HG02798 (cell line): ENCODE data around the gene SLC36A1.
"Not testable (repeated sequence)": the region's sequence is repeated elsewhere in the genome, so short reads cannot be mapped to it uniquely, and the experiment has no call there.

Experiments
- ATAC-seq: cut with Tn5 transposase; IDR thresholded peaks from one replicate; pipeline ENCODE4 v1.9.1; 2021; ENCODE audit warnings: mild to moderate bottlenecking; ENCODE audit not compliant: unreplicated experiment, poor library complexity

SLC36A1 gene

GRCh38 chr5:151447174-151448037 lies at the start of gene SLC36A1:
SLC36A1 (plus strand) TSS chr5:151447603; CDS start chr5:151458793, 11,190 bp downstream.
- ATAC-seq, result peak; percentile 79

- ATAC-seq, result no peak
Observed at GRCh38 chr5:151405334-151406160, 41.9 kb upstream of the SLC36A1 start.

- ATAC-seq, result no peak
Observed at GRCh38 chr5:151406322-151406947, 41.0 kb upstream of the SLC36A1 start.

- ATAC-seq, result no peak
Observed at GRCh38 chr5:151408591-151409230, 38.7 kb upstream of the SLC36A1 start.

- ATAC-seq, result no peak
Observed at GRCh38 chr5:151413800-151414199, 33.6 kb upstream of the SLC36A1 start.

- ATAC-seq, result no peak
Observed at GRCh38 chr5:151414536-151414935, 32.9 kb upstream of the SLC36A1 start.

- no peak for ATAC-seq
Observed at GRCh38 chr5:151417712-151418111, 29.7 kb upstream of the SLC36A1 start.

- ATAC-seq, result no peak
Observed at GRCh38 chr5:151420127-151420526, 27.3 kb upstream of the SLC36A1 start.

- ATAC-seq, result no peak
Observed at GRCh38 chr5:151424892-151425523, 22.4 kb upstream of the SLC36A1 start.

GRCh38 chr5:151426347-151426746 lies 21.1 kb upstream of the SLC36A1 start:
- ATAC-seq, result not testable (repeated sequence)

- ATAC-seq, result peak; percentile 99
Observed at GRCh38 chr5:151427258-151427657, 20.1 kb upstream of the SLC36A1 start.

GRCh38 chr5:151430731-151431130 lies 16.7 kb upstream of the SLC36A1 start:
- ATAC-seq, result no peak

- ATAC-seq, result no peak
Observed at GRCh38 chr5:151431666-151432065, 15.7 kb upstream of the SLC36A1 start.

GRCh38 chr5:151432210-151432609 lies 15.2 kb upstream of the SLC36A1 start:
- no peak for ATAC-seq

GRCh38 chr5:151434570-151435237 lies 12.7 kb upstream of the SLC36A1 start:
- ATAC-seq, result no peak

GRCh38 chr5:151448038-151448985 lies 909 bp downstream of the SLC36A1 start:
- peak; percentile 7 for ATAC-seq

- ATAC-seq, result no peak
Observed at GRCh38 chr5:151449297-151449696, 1.9 kb downstream of the SLC36A1 start.

- ATAC-seq, result no peak
Observed at GRCh38 chr5:151449839-151450238, 2.4 kb downstream of the SLC36A1 start.
